Measurements from ENCODE around the gene CRMP1. TPM values are rescaled to one million over a fixed set of nuclear protein-coding genes. Genes with fewer than 3 reads are reported as not detected.

The CRMP1 gene
- total RNA-seq, 2 donors from 2014 or later: 0.37 to 1.1 TPM

DNA sequence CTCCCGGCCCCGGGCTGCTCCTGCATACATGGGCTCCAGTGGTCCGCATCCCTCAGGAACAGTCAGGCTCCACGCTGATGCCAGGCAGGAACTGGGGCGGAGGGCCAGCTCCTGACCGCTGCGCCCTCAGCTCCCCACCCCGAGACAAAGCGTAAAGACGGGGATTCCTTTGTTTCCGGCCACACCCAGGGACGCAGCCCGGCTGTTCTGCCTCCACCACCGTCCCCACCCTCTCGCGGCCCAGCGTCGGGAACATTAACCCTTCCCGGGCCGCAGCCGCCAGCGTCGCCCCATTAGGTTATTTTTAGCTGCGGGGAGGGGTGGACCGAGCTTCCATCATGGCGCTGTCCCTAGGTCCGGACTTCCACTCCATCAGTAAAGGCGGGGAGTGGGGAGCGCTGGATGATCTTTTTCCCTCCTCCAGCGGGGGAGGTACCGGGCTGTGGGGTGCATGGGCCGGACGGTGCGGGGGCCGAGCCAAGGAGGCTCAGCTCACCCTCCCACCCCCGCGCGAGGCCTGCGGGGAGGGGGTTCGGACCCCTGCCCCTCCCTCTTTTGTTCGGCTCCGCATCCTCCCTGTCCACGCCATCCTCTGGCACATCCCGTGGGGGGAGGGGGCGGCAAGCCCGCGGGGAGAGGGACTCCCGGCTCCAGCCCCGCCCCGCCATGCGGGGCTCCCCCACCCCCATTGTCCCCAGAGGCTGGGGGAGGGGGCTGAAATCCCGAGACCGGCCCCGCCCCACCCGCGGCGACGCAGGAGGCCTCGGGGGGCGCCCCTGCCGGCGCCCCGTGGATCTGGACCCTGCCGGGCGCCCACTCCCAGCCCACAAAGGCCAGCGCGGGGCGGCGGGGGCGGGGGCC is 5.3 kb downstream of the CRMP1 start:
- TF ChIP-seq, protein P1, sequence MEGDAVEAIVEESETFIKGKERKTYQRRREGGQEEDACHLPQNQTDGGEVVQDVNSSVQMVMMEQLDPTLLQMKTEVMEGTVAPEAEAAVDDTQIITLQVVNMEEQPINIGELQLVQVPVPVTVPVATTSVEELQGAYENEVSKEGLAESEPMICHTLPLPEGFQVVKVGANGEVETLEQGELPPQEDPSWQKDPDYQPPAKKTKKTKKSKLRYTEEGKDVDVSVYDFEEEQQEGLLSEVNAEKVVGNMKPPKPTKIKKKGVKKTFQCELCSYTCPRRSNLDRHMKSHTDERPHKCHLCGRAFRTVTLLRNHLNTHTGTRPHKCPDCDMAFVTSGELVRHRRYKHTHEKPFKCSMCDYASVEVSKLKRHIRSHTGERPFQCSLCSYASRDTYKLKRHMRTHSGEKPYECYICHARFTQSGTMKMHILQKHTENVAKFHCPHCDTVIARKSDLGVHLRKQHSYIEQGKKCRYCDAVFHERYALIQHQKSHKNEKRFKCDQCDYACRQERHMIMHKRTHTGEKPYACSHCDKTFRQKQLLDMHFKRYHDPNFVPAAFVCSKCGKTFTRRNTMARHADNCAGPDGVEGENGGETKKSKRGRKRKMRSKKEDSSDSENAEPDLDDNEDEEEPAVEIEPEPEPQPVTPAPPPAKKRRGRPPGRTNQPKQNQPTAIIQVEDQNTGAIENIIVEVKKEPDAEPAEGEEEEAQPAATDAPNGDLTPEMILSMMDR (IDR thresholded peaks at IDR 0.05): no peak
- Histone ChIP-seq H3K4me3 (peak overlapping the region; percentile 32 to 51), H3K36me3 (no peaks in the 10 kb centered on the region), H3K4me1 (peaks cover 0 to 28% of the 10 kb centered on the region in 2 donors), H3K27me3 (peaks cover 20 to 38% of the 10 kb centered on the region in 2 donors), H3K9me3 (no peaks in the 10 kb centered on the region), H3K27ac (no peak overlapping the region)
- no peak for DNase-seq (ENCODE audit: low spot score)

DNA sequence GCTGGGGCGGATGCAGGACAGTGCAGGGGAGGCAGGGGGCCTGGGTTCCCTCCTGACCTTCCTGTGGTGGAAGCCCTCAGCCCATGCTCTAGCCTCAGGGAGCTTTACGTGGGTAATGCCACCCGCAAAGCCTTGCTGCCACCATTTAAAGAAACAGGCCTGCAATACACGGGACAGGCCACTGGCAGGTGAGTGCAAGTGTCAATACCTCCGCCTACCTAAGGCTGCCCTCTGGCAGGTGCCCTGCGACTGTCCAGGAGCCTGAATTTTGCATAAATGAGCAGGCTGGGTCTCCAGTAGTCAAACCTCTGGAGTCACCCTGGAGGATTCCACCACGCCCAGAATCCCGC is 5.9 kb downstream of the CRMP1 start:
- Histone ChIP-seq H3K4me3 (peak overlapping the region in 1 of 2 donors; percentile 51), H3K27ac (no peak overlapping the region), H3K36me3 (no peaks in the 10 kb centered on the region), H3K27me3 (peaks cover 17 to 34% of the 10 kb centered on the region in 2 donors), H3K9me3 (no peaks in the 10 kb centered on the region), H3K4me1 (peaks cover 0 to 28% of the 10 kb centered on the region in 2 donors)
- no peak for DNase-seq (ENCODE audit: low spot score)
- TF ChIP-seq, protein P1 (IDR thresholded peaks at IDR 0.05): no peak

DNA sequence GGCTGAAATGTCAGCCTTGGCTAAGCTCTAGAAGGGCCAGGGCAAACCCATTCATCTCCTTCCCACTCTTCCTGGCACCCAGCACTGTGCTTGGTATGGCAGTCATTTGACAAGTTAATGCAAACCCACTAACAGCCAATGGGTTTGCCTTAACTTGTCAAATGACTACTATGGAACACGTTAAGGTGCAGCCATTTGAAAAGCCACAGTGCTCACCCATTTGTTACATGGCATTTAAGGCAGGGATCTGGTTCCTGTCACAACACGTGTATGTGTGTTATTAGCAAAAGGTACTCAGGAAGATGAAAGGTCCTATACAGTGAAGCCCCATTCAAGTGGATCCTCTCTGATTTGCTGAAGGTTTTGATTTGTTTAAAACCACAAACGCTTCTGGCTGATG is 7.2 kb downstream of the CRMP1 start:
- no peaks in the 10 kb centered on the region for H3K36me3 ChIP-seq
- H3K9me3 ChIP-seq: no peaks in the 10 kb centered on the region
- DNase-seq (ENCODE audit: low spot score): no peak
- TF ChIP-seq, protein P1 (IDR thresholded peaks at IDR 0.05): no peak
- no peak overlapping the region for H3K27ac ChIP-seq
- H3K4me3 ChIP-seq: no peak overlapping the region
- peaks cover 10 to 32% of the 10 kb centered on the region in 2 donors for H3K27me3 ChIP-seq
- peaks cover 0 to 28% of the 10 kb centered on the region in 2 donors for H3K4me1 ChIP-seq

DNA sequence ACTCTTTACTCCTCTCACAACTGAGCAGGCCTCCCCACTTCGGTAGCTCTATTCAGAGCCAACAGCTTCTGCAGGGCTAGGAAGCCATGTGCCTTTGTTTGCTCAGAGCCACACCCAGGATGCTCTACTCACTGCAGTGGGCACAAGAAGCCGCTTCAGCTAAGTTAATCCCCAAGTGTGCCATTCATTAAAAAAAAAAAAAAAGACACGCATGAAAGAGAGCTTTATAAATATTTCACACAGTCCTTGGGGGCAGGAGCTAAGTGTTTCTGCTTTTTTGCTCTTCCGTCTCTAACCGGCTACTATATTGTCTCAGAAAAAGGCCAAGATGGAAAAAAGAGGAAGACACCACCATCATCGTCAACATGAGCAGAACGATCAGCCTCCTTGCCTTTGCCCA is 8.1 kb downstream of the CRMP1 start:
- TF ChIP-seq, protein P1 (IDR thresholded peaks at IDR 0.05): no peak
- peaks cover 10 to 22% of the 10 kb centered on the region in 2 donors for H3K27me3 ChIP-seq
- no peaks in the 10 kb centered on the region for H3K36me3 ChIP-seq
- no peak overlapping the region for H3K27ac ChIP-seq
- H3K4me3 ChIP-seq: no peak overlapping the region
- peaks cover 0 to 22% of the 10 kb centered on the region in 2 donors for H3K4me1 ChIP-seq
- DNase-seq (ENCODE audit: low spot score): no peak
- H3K9me3 ChIP-seq: no peaks in the 10 kb centered on the region

DNA sequence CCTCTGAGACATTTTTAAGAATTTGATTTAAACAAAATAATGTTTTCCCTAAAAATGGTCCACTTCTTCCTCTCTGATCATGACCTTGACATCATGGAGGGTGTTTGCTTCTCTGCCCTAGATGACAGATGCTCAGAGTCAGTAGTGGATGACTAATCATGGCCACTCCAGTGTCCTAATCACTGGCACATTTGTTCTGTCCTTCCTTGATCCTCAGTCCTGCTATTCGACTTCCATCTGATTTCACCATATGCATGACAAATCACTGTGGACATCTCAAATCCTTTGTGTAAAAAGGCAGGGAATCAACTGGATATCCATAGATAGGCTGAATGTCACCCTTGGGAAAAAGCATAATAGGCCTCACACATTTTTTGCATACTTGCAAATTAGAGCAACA is 9.0 kb downstream of the CRMP1 start:
- Histone ChIP-seq H3K4me3 (no peak overlapping the region), H3K4me1 (peaks cover 0 to 19% of the 10 kb centered on the region in 2 donors), H3K9me3 (no peaks in the 10 kb centered on the region), H3K36me3 (no peaks in the 10 kb centered on the region), H3K27me3 (peaks cover 6 to 15% of the 10 kb centered on the region in 2 donors), H3K27ac (no peak overlapping the region)
- TF ChIP-seq, protein P1 (IDR thresholded peaks at IDR 0.05): no peak
- DNase-seq (ENCODE audit: low spot score): no peak

All from right atrium auricular region (tissue), 2 donors.